HEK293T (cell line): ENCODE results near the gene SGMS1.

ENCODE experiments used
- CTCF ChIA-PET: fragments of 350-600 bp; formaldehyde crosslinking; extraction: SDS; loops from one replicate; lab custom pipeline; 2021; ENCODE audit warnings: antibody characterized with exemption, inconsistent platforms; lab: Yijun Ruan, JAX
- POLR2A ChIA-PET: fragments of 350-600 bp; formaldehyde crosslinking; extraction: SDS; loops from one replicate; lab custom pipeline; 2020; ENCODE audit warnings: antibody characterized with exemption, inconsistent platforms; lab: Yijun Ruan, JAX
- DNase-seq: peaks from one replicate; pipeline ENCODE4 v3.0.0; 2012; ENCODE audit warnings: mixed read lengths; ENCODE audit errors: extremely low spot score
- ARNT ChIP-seq: fragments of 450-650 bp; IDR thresholded peaks from 2 replicates; pipeline ENCODE4 v1.6.1; 2017; ENCODE audit warnings: mild to moderate bottlenecking
- BHLHE40 ChIP-seq: fragments of 450-650 bp; IDR thresholded peaks from 2 replicates; pipeline ENCODE4 v1.6.1; 2016; ENCODE audit warnings: mild to moderate bottlenecking, moderate library complexity, borderline replicate concordance
- CTBP1 ChIP-seq: fragments of 450-650 bp; IDR thresholded peaks from 2 replicates; pipeline ENCODE4 v1.6.1; 2016; ENCODE audit warnings: borderline replicate concordance
- ELF4 ChIP-seq: fragments of 450-650 bp; IDR thresholded peaks from 2 replicates; pipeline ENCODE4 v1.6.1; 2017; ENCODE audit warnings: antibody characterized with exemption
- FOXA1 ChIP-seq: fragments of 450-650 bp; IDR thresholded peaks from 2 replicates; pipeline ENCODE4 v1.6.1; 2016; ENCODE audit warnings: mild to moderate bottlenecking
- FOXK2 ChIP-seq: fragments of 450-650 bp; IDR thresholded peaks from 2 replicates; pipeline ENCODE4 v1.6.1; 2016; ENCODE audit warnings: mild to moderate bottlenecking
- FOXM1 ChIP-seq: fragments of 450-650 bp; IDR thresholded peaks from 2 replicates; pipeline ENCODE4 v1.6.1; 2017; ENCODE audit warnings: mild to moderate bottlenecking, borderline replicate concordance
- HDGF ChIP-seq: fragments of 450-650 bp; IDR thresholded peaks from 2 replicates; pipeline ENCODE4 v1.6.1; 2017; ENCODE audit warnings: antibody characterized with exemption, borderline replicate concordance
- L3MBTL2 ChIP-seq: fragments of 450-650 bp; conservative IDR thresholded peaks from 2 replicates; pipeline ENCODE4 v1.6.1; 2016; ENCODE audit warnings: mild to moderate bottlenecking
- LEF1 ChIP-seq: fragments of 450-650 bp; IDR thresholded peaks from 2 replicates; pipeline ENCODE4 v1.6.1; 2017; ENCODE audit warnings: mild to moderate bottlenecking, borderline replicate concordance
- NFRKB ChIP-seq: fragments of 450-650 bp; IDR thresholded peaks from 2 replicates; pipeline ENCODE4 v1.6.1; 2016; ENCODE audit warnings: mild to moderate bottlenecking, moderate library complexity
- PKNOX1 ChIP-seq: fragments of 450-650 bp; IDR thresholded peaks from 2 replicates; pipeline ENCODE4 v1.6.1; 2016
- SP1 ChIP-seq: fragments of 450-650 bp; IDR thresholded peaks from 2 replicates; pipeline ENCODE4 v1.6.1; 2017
- SUZ12 ChIP-seq: fragments of 450-650 bp; IDR thresholded peaks from 2 replicates; pipeline ENCODE4 v1.6.1; 2016; ENCODE audit warnings: mild to moderate bottlenecking
- TARDBP ChIP-seq: fragments of 450-650 bp; IDR thresholded peaks from 2 replicates; pipeline ENCODE4 v1.6.1; 2016
- ZNF384 ChIP-seq: fragments of 450-650 bp; IDR thresholded peaks from 2 replicates; pipeline ENCODE4 v1.6.1; 2016

SGMS1 gene

GRCh38 chr10:50393784-50394467, 229.8 kb downstream of the SGMS1 start:
- TF ChIP-seq BHLHE40 (no peak), HDGF (no peak), LEF1 (no peak), SUZ12 (no peak), FOXK2 (no peak)
- ChIA-PET POLR2A (no interaction called here), CTCF (no interaction called here)
- DNase-seq, result no peak

GRCh38 chr10:50392966-50393718, 230.6 kb downstream of the SGMS1 start:
- POLR2A ChIA-PET, result no interaction called here
- DNase-seq, result no peak
- CTCF ChIA-PET, result no interaction called here
- TF ChIP-seq L3MBTL2, result no peak
- TF ChIP-seq PKNOX1, result peak; percentile 48

GRCh38 chr10:50392426-50392825, 231.3 kb downstream of the SGMS1 start:
- CTCF ChIA-PET, result no interaction called here
- DNase-seq, result no peak
- TF ChIP-seq ZNF384 (no peak), ARNT (no peak), LEF1 (no peak), FOXA1 (no peak), L3MBTL2 (no peak)
- POLR2A ChIA-PET, result no interaction called here

GRCh38 chr10:50390302-50390701, 233.5 kb downstream of the SGMS1 start:
- DNase-seq, result no peak
- ChIA-PET POLR2A (no interaction called here), CTCF (no interaction called here)
- TF ChIP-seq ELF4, result no peak
- TF ChIP-seq ARNT, result no peak
- no peak for TF ChIP-seq PKNOX1

- no peak for DNase-seq
- CTCF ChIA-PET, result no interaction called here
- POLR2A ChIA-PET, result no interaction called here
- TF ChIP-seq TARDBP (no peak), SP1 (no peak), HDGF (no peak), SUZ12 (no peak), BHLHE40 (no peak), NFRKB (no peak)
Measured at GRCh38 chr10:50388181-50388580, 235.6 kb downstream of the SGMS1 start.

GRCh38 chr10:50387732-50388073, 236.1 kb downstream of the SGMS1 start:
- CTCF ChIA-PET, result no interaction called here
- DNase-seq, result no peak
- no peak for TF ChIP-seq NFRKB
- TF ChIP-seq SP1, result no peak
- TF ChIP-seq FOXA1, result no peak
- TF ChIP-seq TARDBP, result no peak
- no peak for TF ChIP-seq ZNF384
- TF ChIP-seq FOXM1, result no peak
- no peak for TF ChIP-seq ELF4
- no peak for TF ChIP-seq SUZ12
- TF ChIP-seq HDGF, result no peak
- TF ChIP-seq PKNOX1, result no peak
- no peak for TF ChIP-seq FOXK2
- TF ChIP-seq L3MBTL2, result no peak
- no peak for TF ChIP-seq BHLHE40
- TF ChIP-seq CTBP1, result no peak
- no peak for TF ChIP-seq LEF1
- TF ChIP-seq ARNT, result no peak
- POLR2A ChIA-PET, result no interaction called here

GRCh38 chr10:50387007-50387731, 236.6 kb downstream of the SGMS1 start:
- TF ChIP-seq L3MBTL2, result no peak
- no peak for TF ChIP-seq FOXM1
- TF ChIP-seq HDGF, result no peak
- no peak for TF ChIP-seq BHLHE40
- TF ChIP-seq LEF1, result no peak
- TF ChIP-seq FOXA1, result no peak
- TF ChIP-seq FOXK2, result no peak
- TF ChIP-seq CTBP1, result no peak
- no peak for TF ChIP-seq TARDBP
- TF ChIP-seq PKNOX1, result no peak
- no peak for TF ChIP-seq ZNF384
- CTCF ChIA-PET, result no interaction called here
- DNase-seq, result no peak
- POLR2A ChIA-PET, result no interaction called here
